Right forelimb (tissue), 1 donor: ENCODE data around the gene C5AR2.
"Not testable (repeated sequence)": the region's sequence is repeated elsewhere in the genome, so short reads cannot be mapped to it uniquely, and the experiment has no call there.

Experiments
- DNase-seq: peaks from one replicate; pipeline ENCODE4 v3.0.0-alpha.2; 2018

Gene C5AR2

DNA sequence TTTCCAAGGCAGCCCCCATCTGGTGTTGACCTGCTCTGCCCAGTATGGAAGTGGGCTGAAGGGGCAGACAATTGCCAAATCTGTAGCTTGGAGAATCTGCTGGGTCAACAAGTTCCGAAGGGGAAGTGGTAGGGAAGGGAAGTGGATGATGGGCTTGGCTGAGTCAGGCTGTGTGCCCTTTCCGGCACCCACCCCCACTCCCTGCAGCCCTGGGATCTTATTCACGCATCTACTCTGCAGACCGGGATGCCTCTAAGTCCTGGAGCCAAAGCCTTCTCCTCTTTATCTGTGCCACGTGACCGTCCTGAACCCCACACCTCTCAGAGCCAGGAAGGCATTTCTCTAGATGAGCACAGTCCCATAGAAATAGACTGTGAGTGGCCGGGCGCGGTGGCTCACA lies 7.5 kb upstream of the C5AR2 start:
- DNase-seq = no peak

GRCh38 chr19:47330466-47330869 lies 1.5 kb upstream of the C5AR2 start:
- no peak for DNase-seq

- DNase-seq = no peak
Observed at GRCh38 chr19:47331490-47331889, 485 bp upstream of the C5AR2 start.

- not testable (repeated sequence) for DNase-seq
Observed at GRCh38 chr19:47336765-47337718, 5.1 kb downstream of the C5AR2 start.

DNA sequence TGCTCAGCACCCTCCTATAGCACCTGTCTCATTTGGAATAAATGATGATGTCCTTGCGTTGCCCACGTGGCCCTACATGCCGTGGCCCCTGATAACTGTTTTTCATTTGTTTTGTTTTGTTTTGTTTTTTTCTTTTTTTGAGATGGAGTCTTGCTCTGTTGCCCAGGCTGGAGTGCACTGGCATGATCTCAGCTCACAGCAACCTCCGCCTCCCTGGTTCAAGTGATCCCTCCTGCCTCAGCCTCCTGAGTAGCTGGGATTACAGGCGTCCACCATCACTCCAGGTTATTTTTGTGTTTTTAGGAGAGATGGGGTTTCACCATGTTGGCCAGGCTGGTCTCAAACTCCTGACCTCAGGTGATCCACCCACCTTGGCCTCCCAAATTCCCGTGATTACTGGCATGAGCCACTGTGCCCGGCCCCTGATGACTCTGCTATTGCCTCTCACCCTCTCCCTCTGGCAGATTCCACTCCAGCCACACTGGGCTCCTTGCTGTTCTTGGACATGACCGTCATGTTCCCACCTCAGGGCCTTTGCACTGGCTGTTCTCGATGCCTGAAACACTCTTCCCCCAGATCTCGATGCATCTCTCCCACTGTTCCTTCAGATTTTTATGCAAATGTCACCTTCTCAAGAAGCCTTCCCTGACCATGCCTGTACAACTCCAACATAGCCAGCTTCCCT lies 7.4 kb downstream of the C5AR2 start:
- DNase-seq = no peak

DNA sequence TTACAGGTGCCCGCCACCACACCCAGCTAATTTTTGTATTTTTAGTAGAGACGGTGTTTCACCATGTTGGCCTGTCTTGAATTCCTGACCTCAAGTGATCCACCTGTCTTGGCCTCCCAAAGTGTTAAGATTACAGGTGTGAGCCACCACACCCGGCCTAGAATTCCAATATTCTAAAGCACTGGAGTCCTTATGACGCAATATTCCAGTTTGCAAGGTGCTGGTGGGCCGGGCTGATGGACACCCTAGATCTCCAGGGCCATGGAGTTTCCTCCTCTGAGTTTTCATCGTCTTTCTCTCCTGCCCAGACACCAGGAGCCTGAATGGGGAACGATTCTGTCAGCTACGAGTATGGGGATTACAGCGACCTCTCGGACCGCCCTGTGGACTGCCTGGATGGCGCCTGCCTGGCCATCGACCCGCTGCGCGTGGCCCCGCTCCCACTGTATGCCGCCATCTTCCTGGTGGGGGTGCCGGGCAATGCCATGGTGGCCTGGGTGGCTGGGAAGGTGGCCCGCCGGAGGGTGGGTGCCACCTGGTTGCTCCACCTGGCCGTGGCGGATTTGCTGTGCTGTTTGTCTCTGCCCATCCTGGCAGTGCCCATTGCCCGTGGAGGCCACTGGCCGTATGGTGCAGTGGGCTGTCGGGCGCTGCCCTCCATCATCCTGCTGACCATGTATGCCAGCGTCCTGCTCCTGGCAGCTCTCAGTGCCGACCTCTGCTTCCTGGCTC lies 8.7 kb downstream of the C5AR2 start:
- DNase-seq = no peak

DNA sequence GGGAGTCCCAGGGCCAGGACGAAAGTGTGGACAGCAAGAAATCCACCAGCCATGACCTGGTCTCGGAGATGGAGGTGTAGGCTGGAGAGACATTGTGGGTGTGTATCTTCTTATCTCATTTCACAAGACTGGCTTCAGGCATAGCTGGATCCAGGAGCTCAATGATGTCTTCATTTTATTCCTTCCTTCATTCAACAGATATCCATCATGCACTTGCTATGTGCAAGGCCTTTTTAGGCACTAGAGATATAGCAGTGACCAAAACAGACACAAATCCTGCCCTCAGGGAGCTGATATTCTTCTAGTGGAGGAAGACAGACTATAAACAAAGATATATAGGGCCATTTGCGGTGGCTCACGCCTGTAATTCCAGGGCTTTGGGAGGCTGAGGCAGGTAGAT lies 9.8 kb downstream of the C5AR2 start:
- no peak for DNase-seq

GRCh38 chr19:47343194-47343802 lies 11.3 kb downstream of the C5AR2 start:
- DNase-seq = no peak

DNA sequence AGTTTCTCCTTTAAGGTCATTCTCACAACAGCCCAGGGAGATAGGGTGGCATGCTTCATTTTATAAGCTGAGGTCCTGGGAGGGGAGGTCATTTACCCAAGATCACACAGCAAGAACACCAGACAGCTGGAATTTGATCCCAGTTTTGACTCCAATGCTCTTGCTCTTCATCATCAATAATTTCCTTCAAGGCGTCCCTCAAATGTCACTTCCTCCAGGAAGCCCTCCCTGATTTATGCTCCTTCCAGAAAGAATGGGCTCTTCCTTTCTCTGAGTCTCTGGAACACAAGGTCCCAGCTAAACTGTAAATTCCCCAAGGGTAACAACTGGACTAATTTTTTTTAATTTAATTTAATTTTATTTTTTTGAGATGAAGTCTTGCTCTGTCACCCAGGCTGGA lies 12.4 kb downstream of the C5AR2 start:
- DNase-seq = no peak

DNA sequence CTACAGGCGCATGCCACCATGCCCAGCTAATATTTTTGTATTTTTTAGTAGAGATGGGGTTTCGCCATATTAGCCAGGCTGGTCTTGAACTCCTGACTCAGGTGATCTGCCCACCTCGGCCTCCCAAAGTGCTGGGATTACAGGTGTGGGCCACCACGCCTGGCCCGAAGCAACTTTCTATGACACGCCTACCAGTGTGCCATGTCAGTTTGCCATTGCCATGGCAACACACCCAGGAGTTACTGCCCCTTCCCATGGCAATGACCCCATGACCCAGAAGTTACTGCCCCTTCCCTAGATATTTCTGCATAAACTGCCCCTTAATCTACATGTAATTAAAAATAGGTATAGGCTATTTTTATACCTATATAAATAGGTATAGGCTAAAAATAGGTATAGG lies 14.0 kb downstream of the C5AR2 start:
- DNase-seq = not testable (repeated sequence)

DNA sequence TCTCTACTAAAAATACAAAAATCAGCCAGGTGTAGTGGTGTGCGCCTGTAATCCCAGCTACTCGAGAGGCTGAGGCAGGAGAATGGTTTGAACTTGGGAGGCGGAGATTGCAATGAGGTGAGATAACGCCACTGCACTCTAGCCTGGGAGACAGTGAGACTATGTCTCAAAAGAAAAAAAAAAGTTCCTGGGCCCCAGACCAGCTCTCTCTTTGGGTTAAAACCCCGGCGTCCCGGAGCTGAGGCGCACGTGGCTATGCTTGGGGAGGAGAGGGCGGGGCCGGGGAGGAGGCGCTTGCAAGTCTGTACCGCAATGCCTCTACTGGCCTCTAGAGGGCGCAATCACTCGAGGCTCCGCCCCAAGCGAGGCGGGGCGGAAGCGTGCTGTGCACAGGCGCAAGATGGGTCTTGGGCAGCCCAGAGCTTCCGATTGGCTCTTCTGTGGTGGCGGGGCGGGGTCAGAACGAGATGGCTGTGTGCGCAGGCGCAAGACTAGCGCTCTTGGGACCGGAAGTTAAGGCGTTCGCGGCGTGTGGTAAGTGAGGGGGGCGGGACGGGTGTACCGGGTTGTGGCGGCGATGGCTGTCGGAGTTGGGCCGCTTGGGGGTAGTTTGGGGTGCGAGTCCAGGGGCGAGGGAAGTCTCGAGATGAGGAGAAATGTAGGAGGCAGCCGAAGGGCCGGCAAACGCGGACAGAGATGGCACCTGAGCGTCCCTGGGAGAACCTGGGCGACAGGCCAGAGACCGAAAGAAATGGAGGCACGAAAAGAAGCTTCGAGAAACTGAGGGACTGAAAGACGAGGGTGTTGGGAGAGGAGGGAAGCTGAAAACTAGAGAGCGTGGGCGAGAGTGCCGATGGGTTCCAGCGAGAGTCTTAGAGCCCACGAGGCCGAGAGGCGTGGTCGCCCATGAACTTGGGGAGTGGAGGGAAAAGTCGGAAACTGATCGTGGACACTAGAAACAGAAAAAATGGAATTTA lies 17.1 kb downstream of the C5AR2 start, which contains the start of gene DHX34:
TSS of gene DHX34 (plus strand) at position 497 of the 977 bp plus-strand sequence. CDS start 3,716 bp downstream, outside the sequence.
- peak; percentile 99 for DNase-seq

GRCh38 chr19:47350630-47351029 lies 18.7 kb downstream of the C5AR2 start:
- DNase-seq = no peak

GRCh38 chr19:47351548-47351947 lies 19.6 kb downstream of the C5AR2 start:
- no peak for DNase-seq

- DNase-seq = no peak
Observed at GRCh38 chr19:47352095-47352494, 20.1 kb downstream of the C5AR2 start.

- DNase-seq = no peak
Observed at GRCh38 chr19:47353307-47353712, 21.3 kb downstream of the C5AR2 start.

GRCh38 chr19:47356900-47357299 lies 24.9 kb downstream of the C5AR2 start:
- no peak for DNase-seq

DNA sequence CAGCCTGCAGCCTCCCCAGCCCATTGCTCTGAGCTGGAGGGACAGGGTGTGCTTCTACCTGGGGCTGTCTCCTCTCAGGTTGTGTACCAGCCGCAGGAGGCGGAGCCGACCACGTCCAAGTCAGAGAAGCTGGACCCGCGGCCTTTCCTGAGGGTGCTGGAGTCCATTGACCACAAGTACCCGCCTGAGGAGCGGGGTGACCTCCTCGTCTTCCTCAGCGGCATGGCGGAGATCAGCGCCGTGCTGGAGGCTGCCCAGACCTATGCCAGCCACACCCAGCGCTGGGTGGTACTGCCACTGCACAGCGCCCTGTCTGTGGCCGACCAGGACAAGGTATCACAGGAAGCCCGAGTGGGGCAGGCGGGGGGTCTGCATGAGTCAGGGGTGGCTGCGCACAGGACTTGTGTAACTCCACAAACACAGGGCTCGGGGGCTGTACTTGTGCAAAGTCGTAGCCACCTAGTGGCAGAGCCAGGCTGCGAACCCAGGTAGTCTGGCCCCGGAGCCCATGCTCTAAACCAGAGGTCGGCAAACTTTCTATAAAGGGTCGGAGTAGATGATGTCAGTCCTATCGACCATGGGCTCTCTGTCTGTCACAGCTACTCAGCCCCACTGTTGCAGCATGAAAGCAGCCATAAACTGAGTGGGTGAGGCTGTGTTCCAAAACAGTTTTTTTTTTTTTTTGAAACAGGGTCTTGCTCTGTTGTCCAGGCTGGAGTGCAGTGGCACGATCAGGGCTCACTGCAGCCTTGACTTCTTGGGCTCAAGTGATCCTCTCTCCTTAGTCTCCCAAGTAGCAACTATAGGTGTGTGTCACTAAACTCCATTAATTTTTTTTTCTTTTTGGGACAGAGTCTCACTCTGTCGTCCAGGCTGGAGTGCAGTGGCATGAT lies 26.1 kb downstream of the C5AR2 start:
- DNase-seq = no peak

- no peak for DNase-seq
Observed at GRCh38 chr19:47358936-47359335, 27.0 kb downstream of the C5AR2 start.

DNA sequence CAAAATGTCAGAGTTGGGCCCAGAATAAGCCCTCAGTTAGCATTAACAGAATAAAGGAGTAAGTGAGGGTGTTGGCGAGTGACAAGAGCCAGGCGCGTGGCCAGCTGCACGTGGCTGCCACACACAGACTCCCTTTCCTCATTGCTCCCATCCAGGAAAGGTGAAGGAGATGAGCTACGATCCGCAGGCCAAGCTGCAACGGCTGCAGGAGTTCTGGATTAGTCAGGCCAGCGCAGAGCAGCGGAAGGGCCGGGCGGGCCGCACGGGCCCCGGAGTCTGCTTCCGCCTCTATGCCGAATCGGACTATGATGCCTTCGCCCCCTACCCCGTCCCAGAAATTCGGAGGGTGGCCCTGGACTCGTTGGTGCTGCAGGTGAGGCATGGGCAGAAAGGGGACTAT lies 30.3 kb downstream of the C5AR2 start:
- DNase-seq = no peak

- no peak for DNase-seq
Observed at GRCh38 chr19:47363758-47364531, 32.0 kb downstream of the C5AR2 start.
